Keratinocyte (primary cell): ENCODE results near the gene JADE2.

Source experiments
- CTCF ChIP-seq, 3 experiments: IDR thresholded peaks in 1 of 3; conservative IDR thresholded peaks in 1 of 3; optimal IDR thresholded peaks in 1 of 3; 2 replicates in 2 of 3; 3 replicates in 1 of 3; pipeline versions ENCODE3 to v1.5.1; 2011; ENCODE audit warnings: low read length in 3 of 3, mild to moderate bottlenecking in 3 of 3, moderate library complexity in 2 of 3, control low read depth in 1 of 3, inconsistent platforms in 1 of 3; ENCODE audit not compliant: insufficient read depth in 2 of 3; ENCODE audit errors: extremely low read depth in 1 of 3
- EZH2 ChIP-seq: IDR thresholded peaks from one replicate; pipeline ENCODE4 v1.6.1; 2012; ENCODE audit warnings: inconsistent platforms, mild to moderate bottlenecking, low read length, moderate library complexity

- TF ChIP-seq CTCF (optimal IDR thresholded peaks at IDR 0.05 in 1 of 3, IDR thresholded peaks at IDR 0.05 in 1 of 3, conservative IDR thresholded peaks at IDR 0.05 in 1 of 3; ENCODE audit: extremely low read depth in 1 of 3, insufficient read depth in 2 of 3, low read length in 3 of 3) (no peak), EZH2 (no peak)
These were observed 2.5 kb downstream of the JADE2 start for GRCh38 chr5:134527961-134528424.
